Upper lobe of left lung (tissue), 4 donors: ENCODE results near the gene C2orf42.

Source experiments
- EP300 ChIP-seq, 4 donors: sonication (generic); formaldehyde crosslinking; IDR thresholded peaks; one replicate each; pipeline ENCODE4 v1.5.1; 2017; ENCODE audit warnings: antibody characterized with exemption in 4 of 4, control low read depth in 2 of 4
- POLR2A ChIP-seq, 4 donors: fragments of 450-650 bp; IDR thresholded peaks; one replicate each; pipeline ENCODE4 v1.5.1; 2016 to 2017; ENCODE audit warnings: antibody characterized with exemption in 4 of 4, mild to moderate bottlenecking in 2 of 4
- POLR2AphosphoS5 ChIP-seq, 2 donors: sonication (generic); formaldehyde crosslinking; IDR thresholded peaks; one replicate each; pipeline ENCODE4 v1.5.1; 2017; ENCODE audit warnings: antibody characterized with exemption in 2 of 2
- TF ChIP-seq, protein P1 (sequence below), 6 experiments: fragments of 450-650 bp in 4 of 6; fragments of 200-600 bp in 2 of 6; sonication (generic) in 2 of 6; IDR thresholded peaks; one replicate each; pipeline ENCODE4 v1.5.1; 2016 to 2019; ENCODE audit warnings: antibody characterized with exemption in 6 of 6

- TF ChIP-seq, protein P1, sequence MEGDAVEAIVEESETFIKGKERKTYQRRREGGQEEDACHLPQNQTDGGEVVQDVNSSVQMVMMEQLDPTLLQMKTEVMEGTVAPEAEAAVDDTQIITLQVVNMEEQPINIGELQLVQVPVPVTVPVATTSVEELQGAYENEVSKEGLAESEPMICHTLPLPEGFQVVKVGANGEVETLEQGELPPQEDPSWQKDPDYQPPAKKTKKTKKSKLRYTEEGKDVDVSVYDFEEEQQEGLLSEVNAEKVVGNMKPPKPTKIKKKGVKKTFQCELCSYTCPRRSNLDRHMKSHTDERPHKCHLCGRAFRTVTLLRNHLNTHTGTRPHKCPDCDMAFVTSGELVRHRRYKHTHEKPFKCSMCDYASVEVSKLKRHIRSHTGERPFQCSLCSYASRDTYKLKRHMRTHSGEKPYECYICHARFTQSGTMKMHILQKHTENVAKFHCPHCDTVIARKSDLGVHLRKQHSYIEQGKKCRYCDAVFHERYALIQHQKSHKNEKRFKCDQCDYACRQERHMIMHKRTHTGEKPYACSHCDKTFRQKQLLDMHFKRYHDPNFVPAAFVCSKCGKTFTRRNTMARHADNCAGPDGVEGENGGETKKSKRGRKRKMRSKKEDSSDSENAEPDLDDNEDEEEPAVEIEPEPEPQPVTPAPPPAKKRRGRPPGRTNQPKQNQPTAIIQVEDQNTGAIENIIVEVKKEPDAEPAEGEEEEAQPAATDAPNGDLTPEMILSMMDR (IDR thresholded peaks at IDR 0.05) = no peak
- TF ChIP-seq EP300 (IDR thresholded peaks at IDR 0.05) (no peak), POLR2AphosphoS5 (IDR thresholded peaks at IDR 0.05) (no peak), POLR2A (IDR thresholded peaks at IDR 0.05) (no peak)
Observed at GRCh38 chr2:70140791-70141211, 50.0 kb downstream of the C2orf42 start.
